Activated CD4-positive, alpha-beta T cell treated with anti-CD3 and anti-CD28 coated beads, Interleukin-2, Interleukin-6, amounts not matched to agents 100 ng/mL and 50 ng/mL, durations not matched to agents 16 hours and 8 hours (primary cell): ENCODE measurements around the gene DCDC1.

Source experiments
- DNase-seq: peaks from one replicate; pipeline ENCODE4 v3.0.0-alpha.2; 2020

Gene DCDC1

DNA sequence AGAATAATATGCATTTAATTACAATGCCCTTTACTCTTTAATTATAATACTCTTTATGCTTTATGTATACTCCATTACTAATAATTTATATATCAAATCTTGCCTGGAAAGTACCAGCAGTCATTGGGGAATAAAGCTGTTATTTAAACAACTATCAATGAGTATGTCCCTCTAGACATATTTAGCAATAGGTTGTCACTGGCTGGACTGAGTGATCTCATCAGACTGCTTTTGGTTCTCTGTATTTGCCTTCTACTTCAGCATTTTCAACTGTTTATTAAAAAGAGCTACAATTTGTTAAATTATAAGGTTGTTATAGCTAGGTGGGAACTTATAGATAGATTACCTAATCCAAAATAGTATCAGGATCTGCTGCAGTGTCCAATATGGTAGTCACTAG is 267.2 kb downstream of the DCDC1 start:
- no peak for DNase-seq

DNA sequence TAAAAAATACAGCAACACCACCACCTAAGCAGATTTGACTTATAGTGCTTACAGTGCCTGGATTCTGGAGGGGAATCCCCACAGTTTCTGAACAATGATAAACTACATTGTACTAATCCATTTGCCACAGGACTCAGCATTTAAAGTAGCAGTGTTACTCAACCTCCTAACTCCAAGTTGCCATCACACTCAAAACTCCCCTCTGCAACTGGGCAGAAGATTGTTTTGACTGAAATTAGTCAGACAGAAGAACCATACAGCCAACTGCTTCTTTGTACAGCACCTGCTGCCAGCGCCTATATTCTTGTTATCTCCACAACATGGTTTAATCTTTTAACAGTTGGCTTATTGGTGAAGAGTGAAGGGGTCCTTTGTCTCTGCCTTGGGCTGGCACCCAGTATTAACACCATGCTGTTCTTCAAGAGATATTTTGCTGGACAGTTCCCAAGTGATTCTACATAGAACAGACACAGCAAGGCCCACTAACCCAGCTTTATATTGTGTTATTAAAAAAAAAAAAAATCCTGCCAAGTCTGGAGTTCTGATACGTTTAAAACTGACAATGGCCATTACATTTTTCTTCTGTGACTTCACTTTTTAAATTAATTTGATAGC is 273.2 kb downstream of the DCDC1 start:
- peak; percentile 8 for DNase-seq

DNA sequence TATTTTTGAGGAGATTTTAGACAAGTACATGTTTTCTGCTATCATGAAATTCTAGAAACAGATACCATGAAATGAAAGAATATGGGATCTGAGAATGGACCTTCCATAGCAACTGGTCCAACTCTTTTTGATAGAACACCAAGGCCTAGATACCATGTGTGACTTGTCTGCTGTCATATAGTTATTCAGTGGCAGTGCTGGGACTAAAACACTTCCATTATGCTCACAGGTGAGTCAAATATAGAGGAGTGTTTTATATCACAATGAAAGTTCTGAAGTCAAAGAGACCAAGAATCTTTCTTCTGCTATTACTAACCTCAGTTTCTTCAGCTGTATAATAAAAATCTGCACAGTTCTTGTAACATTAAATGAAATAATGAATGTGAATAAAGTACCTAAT is 276.9 kb downstream of the DCDC1 start:
- peak; percentile 2 for DNase-seq

DNA sequence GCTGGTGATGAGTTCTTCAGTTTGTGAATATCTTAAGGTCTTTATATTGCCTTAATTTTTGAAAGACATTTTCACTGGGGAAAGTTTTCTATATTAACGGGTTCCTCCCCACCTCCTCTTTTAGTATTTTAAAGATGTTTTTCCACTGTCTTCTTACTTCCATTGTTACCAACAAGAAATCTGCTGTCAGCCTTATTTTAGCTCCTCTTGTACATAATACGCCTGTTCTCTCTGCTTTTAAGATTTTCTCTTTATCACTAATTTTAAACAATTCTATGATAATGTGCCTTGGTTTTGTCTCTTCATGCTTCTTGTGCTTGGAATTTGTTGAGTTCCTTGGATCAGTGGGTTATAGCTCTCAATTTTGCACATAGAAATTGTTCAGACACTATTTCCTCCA is 280.4 kb downstream of the DCDC1 start:
- no peak for DNase-seq

DNA sequence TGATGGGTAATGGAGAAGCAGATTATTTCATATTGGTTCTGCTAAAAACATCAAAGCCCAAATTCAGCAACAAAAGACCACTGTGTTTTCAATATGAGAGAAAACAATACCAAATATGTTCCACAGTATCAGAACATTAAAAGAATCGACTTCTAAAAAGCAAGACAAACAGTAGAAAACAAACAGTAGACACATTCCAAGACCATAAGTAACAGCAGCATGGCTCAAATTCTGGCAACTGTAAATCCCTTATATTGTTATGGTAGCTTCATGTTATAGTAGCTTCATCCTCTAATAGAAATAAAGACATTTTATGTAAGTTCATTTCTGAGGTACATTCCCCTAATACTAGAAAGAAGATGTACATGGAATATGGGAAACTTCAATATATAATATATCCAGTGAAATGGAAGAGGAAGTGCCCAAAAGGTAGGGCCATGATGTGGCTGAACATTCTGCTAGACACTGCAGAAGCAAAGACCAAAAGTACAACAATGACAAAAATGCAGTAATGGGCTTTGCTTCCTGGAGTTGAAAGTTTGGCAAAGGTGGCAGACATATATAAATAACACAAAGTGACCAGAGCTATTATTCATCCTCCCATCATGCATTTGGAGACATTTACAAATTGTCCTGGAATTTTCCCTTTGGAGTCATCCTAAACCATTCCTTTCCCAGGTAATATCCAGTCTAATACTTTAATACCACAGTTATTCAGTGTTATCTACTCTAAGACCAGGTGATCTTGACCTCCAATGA is 299.9 kb downstream of the DCDC1 start:
- DNase-seq: no peak

DNA sequence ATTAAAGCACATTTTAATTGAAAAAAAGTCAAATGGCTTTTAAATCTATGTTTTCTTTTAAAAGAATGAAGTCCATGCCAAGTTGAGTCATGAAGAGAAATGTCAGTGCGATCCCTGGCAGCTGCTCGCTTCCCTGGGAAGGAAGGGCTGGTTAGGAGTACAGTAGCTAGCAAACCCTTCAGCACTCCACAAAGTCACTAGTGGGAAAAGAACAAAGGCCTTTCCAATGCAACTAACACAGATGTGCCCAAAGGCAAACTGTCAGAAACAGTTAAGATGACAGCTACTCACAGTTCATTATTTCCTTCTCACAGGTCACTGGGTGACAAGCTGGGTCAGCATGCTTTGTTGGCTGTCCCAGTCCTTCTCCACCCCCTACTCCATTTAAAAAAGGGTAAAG is 308.7 kb downstream of the DCDC1 start:
- DNase-seq: no peak

DNA sequence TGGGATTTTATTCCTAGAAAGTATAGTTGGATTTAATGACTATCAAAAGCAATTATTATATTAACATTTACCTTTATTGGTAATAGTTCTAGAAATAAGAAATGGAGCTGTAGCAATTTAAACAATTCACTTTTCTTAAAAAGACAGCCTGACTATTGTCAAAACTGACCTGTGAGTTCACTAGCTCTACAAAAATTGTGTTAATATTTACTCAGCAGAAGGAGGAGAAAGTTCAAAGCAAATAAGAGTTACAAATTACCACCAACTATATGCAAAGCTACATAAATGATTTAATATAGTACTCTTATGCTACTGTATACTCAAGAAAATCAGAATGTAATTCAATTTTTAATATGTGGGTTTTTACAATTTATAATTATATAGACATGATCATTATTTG is 310.0 kb downstream of the DCDC1 start:
- no peak for DNase-seq

DNA sequence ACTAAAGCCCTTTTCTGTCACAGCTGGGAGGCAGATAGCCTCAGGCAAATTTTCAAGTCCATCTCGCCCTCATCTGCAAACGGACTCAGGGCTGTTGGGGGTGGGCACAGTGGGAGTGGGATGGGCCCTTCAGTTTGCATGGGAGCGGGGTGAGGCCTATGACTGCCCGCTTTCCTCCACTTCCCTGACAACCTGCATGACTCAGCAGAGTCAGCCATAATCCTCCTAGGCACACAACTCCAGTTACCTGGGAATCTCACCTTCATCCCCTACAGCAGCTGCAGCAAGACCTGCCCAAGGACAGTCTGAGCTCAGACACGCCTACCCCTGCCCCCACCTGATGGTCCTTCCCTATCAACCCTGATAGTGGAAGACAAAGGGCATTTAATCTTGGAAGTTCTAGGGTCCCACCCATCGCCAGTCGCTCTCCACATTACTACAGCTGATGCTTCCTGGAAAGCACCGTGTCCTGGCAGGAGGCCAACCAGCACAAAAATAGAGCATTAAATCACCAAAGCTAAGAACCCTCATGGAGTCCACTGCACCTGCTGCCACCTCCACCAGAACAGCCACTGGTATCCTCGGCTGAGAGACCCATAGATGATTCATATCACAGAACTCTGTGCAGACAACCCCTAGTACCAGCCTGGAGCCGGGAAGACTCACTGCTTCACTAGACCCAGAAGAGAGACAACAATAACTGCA is 319.3 kb downstream of the DCDC1 start:
- no peak for DNase-seq

DNA sequence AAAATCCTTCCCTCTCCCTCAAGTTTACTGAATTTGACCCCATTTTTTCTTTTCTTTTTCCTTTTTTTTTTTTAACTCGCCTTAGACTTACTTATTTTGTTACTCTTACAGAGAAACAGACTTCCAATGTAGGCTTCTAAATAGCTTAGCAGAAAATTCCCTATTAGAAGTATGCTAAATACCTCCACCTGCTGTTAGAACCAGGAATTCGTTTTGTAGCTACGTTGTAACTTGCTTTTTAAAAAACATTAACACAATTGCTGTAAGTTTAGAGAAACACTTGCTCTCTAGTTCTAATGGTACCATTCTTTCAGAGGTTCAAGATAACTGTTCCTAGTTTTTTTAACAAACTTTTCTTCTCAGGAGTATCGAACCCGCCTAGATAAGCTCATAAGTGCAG is 324.2 kb downstream of the DCDC1 start:
- no peak for DNase-seq

DNA sequence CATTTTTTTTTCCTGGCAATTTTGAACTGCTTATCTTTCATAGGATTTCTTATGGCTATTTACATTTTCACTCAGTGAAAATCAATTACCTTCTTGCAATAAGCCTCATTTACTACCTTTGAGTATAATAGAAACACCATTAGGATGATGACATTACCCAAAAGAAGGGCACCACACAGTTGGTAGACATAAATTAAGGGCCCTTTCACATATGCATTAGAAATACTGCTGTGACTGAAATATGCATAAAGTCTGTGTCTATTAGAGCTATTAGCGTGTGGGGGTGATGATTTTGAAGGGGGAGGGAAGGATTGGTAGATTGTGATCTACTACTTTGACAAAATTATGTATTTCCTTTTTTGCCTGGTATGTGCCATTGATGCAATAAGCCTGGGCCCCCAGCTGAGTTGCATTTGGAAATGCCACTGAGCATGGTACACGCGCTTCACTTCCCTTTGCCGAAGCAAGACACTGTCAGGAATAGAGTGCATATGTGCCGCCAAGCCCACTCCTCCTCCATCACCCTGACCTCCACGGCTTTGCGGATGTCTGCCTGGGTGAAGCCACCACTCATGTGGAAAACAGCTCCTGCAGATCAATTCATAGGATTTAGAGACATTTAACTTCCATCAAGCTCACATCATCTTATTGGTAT is 339.3 kb downstream of the DCDC1 start:
- DNase-seq: no peak

DNA sequence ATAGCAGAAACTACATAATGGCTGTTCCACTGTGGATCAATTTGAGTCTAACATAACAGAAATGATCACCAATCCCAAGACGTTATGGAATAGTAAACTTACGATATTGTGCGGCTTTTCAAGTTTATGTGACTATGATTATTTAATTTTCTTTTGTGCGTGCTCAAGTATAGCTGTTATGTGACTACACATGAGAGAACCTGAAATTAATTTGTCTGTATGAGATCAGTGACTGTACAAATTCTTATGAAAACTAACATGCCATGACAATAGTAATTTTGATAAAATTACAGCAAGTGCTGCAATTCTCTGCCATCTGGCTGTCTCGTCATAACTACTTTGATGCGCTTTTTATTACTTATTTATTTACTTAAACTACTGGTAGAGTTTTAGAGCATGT is 343.2 kb downstream of the DCDC1 start:
- DNase-seq: no peak

DNA sequence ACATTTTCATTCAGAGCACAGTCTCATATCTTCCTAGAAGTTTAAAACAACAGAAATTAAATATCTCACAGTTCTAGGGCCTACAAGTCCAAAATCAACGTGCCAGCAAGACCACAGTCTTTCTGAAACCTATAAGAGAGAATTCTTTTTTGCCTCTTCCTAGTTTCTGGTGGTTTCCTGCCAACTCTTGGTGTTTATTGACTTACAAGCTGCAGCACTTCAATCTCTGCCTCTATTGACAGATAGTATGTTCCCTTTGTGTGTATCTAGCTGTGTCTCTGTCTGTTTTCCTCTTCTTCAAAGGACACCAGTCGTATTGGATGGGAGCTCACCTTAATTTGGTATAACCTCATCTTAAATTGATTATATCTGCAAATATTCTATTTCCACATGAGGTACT is 347.5 kb downstream of the DCDC1 start:
- no peak for DNase-seq

DNA sequence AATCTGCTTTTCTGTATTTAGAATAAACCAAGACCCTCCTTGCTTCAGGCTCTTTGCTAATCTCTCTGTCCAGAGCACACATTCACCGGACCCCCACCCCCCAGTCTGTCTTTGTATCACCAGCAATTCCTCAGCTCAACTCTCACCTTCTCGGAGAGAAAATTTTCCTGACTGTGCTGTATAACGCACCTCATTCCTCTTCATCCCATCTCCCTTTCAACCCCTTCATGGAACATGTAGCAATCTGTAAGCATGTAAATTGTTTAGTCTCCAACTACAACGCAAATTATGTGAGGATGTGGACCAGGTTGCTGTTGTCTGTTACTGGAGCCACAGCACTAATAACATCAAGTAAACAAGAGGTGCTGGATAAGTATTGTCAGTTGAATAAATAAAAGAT is 349.8 kb downstream of the DCDC1 start:
- no peak for DNase-seq

DNA sequence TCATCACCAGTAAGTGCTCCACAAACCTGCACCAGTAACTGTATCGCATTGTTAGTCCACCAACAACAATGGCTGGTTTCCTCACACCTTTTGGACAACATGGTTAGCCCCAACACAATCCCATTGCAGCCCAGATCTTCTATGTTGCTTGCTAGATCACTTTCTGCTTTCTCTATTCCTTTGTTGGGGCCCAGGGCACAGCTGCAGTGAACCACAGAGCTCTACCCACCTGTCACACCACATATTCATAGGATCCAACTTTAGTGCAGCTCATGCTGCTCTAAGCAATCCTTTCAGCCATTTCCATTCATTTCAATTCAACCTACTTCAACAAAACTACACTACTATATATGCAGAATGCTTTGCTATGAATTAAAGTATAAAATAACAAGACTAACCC is 364.3 kb downstream of the DCDC1 start:
- no peak for DNase-seq

DNA sequence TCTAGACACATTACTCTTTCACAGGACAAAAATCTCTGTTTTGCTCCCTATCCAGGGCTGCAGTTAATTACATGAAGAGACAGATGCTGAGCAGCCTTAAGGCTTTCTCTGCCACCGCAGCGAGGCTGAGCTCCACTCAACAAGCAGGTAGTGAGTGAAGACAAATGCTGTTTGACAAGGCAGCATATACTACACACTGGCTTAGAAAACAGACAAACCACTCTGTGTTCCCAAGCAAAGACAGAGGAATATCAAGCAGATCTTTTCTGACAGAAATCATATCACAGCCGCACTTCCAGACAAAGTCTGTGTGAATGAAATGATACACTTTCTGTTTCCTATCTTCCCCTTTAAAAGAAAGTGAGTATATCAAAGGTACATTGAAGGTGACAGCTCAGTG is 368.1 kb downstream of the DCDC1 start:
- no peak for DNase-seq

DNA sequence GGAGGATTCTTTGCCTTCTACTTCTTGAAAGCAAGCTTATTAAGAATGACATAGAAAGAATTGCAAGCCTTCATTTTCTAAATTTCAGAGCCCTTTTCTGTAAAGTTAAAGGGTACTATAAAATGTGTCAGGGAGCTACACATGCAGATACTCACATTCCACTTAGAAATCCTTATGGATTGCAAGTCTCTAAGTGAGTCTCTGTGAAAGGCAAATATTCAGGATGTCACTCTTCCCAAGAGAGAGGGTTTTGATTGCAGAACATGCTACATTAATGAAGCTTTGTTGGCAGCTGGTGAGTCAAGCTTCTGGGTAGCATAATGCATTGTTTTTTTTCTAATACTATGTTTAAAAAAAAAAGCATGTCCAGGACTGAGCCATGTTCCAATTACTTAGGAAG is 369.2 kb downstream of the DCDC1 start:
- DNase-seq: no peak

DNA sequence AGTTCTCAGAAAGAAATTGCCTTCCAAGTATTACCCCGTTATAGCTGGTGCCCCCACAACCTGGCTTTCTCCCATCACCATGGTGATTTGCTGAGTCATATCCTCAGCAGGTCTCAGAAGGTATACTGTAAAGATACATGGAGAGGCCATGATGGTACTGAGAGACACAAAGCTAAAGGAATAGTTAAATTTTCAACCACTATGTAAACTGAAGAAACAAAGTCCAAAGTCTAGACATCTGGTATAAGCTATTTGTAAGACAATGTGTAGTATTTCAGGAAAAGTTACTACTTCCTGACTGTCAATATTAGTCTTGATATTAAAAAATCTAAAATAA is 377.1 kb downstream of the DCDC1 start:
- DNase-seq: peak; percentile 23

DNA sequence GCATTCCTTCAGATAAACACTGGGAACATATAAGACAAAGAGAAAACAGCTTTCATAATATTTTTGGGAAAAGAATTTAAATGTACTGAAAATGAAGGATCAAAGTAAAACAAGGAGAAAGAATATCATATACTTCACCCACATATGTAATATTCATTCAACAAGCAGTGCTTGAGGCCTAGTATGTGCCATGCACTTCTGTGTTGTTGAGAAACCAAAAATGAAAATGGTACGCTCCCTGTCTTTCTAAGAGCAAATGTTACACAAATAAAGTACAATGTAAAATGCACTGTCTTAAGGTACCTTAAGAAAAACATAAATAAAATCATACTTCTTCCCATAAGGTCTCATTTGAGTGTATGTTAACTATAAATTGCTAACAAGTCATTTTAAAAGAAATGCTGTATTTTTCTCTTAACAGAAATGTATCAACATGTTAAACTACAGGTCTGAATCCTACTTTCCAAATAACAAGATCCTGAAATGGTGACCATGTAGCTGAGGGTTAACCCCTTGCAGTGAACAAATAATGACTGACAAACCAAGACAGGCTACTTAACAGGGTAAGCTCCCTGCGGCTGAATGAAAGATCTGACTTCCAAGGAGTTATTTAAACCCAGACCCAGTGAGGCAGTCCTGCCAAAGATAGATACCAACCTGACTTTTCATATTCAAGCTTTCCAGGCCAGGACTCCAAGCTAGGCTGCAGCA is 377.6 kb downstream of the DCDC1 start:
- DNase-seq: no peak

DNA sequence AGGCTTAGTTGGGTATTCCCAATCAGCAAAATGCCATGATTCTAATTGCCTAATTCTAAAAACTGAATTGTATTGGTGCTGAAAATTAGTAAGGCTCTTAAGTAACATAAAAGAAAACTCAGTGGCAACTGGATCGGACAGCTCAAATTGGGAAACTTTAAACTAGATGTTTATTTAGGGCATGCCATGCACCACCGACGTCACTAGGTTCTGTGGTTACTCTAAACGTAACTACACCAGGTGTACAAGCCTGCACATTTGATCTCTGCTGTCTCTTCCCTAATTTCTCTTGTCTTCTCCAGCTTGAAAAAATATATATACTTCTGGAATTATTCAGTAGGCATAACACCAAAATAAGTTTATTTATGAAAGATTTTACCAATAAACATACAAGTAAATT is 378.2 kb downstream of the DCDC1 start:
- DNase-seq: no peak

DNA sequence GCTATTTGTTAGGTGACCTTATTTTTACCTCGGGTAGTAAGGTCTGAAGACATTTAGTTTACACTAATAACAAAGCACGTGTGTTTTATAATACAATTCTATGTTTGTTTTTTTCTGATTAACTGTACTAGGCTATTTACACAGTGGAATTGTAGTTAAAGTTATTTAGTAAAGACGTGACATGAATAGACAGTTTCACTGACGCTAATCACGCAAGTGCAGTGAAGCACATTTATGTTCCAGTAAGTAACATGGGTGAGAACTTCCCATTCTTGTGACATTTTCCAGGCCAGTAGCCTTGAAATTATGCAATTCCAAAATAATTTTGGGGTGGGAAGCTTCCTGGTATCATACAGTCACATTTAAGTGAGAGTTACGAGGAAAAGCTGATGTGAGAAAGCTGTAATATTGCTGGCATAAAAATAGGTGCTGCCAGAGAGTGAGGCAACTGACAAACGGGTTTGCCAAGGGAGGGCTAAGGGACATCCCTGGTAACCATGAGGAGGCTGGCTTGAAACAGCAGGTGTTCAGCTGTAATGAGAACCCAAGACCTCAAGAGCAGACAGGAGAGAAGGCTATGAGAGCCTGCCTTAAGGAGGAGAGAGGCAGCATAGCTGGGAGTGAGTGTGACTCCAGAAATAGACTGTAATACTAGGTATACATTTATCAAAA is 378.8 kb downstream of the DCDC1 start:
- no peak for DNase-seq

DNA sequence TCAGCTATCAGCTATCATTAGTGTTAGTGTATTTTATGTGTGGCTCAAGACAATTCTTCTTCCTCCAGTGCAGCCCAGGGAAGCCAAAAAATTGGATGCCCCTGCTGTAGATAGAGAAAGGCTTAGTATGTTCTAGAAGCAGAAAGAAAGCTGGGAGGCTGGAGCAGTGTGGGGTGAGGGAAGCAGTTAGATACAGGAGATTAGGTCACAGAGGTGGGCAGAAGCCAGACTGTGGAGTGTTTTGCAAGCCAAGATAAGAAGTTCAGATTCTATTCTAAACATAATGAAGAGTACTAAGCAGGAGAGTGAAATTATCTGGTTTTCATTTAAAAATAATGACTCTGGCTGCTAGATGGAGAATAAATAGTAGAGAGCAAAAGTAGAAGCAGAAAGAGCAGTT is 381.7 kb downstream of the DCDC1 start:
- no peak for DNase-seq

DNA sequence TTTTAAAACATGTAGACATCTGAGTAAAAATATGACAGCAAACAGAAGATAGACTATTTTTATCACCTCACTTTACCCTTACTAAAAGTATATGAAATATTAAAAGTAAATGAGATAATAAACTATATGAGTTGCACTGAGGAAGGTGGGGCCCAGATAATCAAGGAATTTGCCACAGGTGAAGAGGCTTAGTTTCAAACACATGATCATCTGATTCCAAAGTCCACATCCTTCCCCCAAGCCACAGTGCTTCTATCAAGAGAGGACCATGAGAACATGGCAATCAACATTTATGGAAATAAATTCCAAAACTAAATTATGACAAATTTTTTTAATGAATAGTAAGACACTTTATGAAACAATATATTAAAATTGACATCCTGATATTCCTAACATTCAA is 384.0 kb downstream of the DCDC1 start:
- DNase-seq: no peak

DNA sequence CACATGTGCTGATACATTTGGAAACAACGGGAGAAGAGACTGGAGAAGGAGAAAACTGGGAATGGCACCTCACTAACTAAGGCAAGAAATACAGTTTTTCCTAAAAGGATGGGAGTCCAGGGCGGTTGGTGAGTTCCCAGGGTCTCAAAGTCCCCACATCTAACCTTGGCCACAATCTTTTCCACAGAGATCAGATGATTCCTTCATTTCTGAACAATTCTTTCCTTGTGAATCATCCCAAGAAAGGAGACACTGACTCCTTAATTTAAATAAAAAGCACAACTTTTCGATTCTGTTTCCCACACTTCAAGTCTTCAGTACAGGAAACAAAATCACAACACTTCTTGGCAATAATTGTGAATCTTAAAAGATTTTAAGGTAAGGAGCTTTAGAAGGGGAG is 384.7 kb downstream of the DCDC1 start:
- DNase-seq: no peak
